ENCODE data around the gene RFLNA. TPM values are rescaled to one million over a fixed set of nuclear protein-coding genes. Genes with fewer than 3 reads are reported as not detected.
A peak's percentile ranks its signal among the peaks of the same experiment; 100 is the strongest.

The RFLNA gene
- total RNA-seq, 1 donor, result 15.9 TPM

GRCh38 chr12:124273630-124274029, 21.3 kb upstream of the RFLNA start:
- peak; percentile 88 for DNase-seq (ENCODE audit: insufficient read length, low spot score, missing footprints)
- Histone ChIP-seq H3K27me3 (ENCODE audit: insufficient read depth, low read length) (peaks cover 24% of the 10 kb centered on the region), H3K4me2 (ENCODE audit: insufficient read depth, low read length) (no peak overlapping the region), H3K36me3 (ENCODE audit: insufficient read depth, low read length) (no peaks in the 10 kb centered on the region), H3K4me3 (ENCODE audit: insufficient read depth, low read length) (no peak overlapping the region), H3K9me3 (ENCODE audit: low read depth, low read length) (no peaks in the 10 kb centered on the region), H3K79me2 (ENCODE audit: insufficient read depth, low read length) (no peaks in the 10 kb centered on the region), H3K27ac (ENCODE audit: low read depth, low read length) (no peak overlapping the region), H3K4me1 (ENCODE audit: insufficient read depth, low read length) (peaks cover 5% of the 10 kb centered on the region), H2AFZ (ENCODE audit: low read length) (peak overlapping the region; percentile 40), H4K20me1 (ENCODE audit: insufficient read depth, low read length) (no peaks in the 10 kb centered on the region)
- TF ChIP-seq CTCF (IDR thresholded peaks at IDR 0.05; ENCODE audit: extremely low read depth, low read depth, low read length), result peak; percentile 32

GRCh38 chr12:124276337-124276736, 18.6 kb upstream of the RFLNA start:
- no peak overlapping the region for H3K4me2 ChIP-seq (ENCODE audit: insufficient read depth, low read length)
- no peaks in the 10 kb centered on the region for H3K79me2 ChIP-seq (ENCODE audit: insufficient read depth, low read length)
- peaks cover 2% of the 10 kb centered on the region for H3K9me3 ChIP-seq (ENCODE audit: low read depth, low read length)
- H3K4me3 ChIP-seq (ENCODE audit: insufficient read depth, low read length), result no peak overlapping the region
- peaks cover 5% of the 10 kb centered on the region for H3K4me1 ChIP-seq (ENCODE audit: insufficient read depth, low read length)
- peaks cover 49% of the 10 kb centered on the region for H3K27me3 ChIP-seq (ENCODE audit: insufficient read depth, low read length)
- no peaks in the 10 kb centered on the region for H3K36me3 ChIP-seq (ENCODE audit: insufficient read depth, low read length)
- no peak overlapping the region for H3K27ac ChIP-seq (ENCODE audit: low read depth, low read length)
- DNase-seq (ENCODE audit: insufficient read length, low spot score, missing footprints), result no peak
- H2AFZ ChIP-seq (ENCODE audit: low read length), result no peak overlapping the region
- no peaks in the 10 kb centered on the region for H4K20me1 ChIP-seq (ENCODE audit: insufficient read depth, low read length)
- no peak for TF ChIP-seq CTCF (IDR thresholded peaks at IDR 0.05; ENCODE audit: extremely low read depth, low read depth, low read length)

- H2AFZ ChIP-seq (ENCODE audit: low read length), result no peak overlapping the region
- H3K9me3 ChIP-seq (ENCODE audit: low read depth, low read length), result peaks cover 3% of the 10 kb centered on the region
- peaks cover 5% of the 10 kb centered on the region for H3K4me1 ChIP-seq (ENCODE audit: insufficient read depth, low read length)
- H3K27me3 ChIP-seq (ENCODE audit: insufficient read depth, low read length), result peaks cover 59% of the 10 kb centered on the region
- no peak for TF ChIP-seq CTCF (IDR thresholded peaks at IDR 0.05; ENCODE audit: extremely low read depth, low read depth, low read length)
- H3K79me2 ChIP-seq (ENCODE audit: insufficient read depth, low read length), result no peaks in the 10 kb centered on the region
- no peaks in the 10 kb centered on the region for H3K36me3 ChIP-seq (ENCODE audit: insufficient read depth, low read length)
- H3K4me3 ChIP-seq (ENCODE audit: insufficient read depth, low read length), result no peak overlapping the region
- H3K4me2 ChIP-seq (ENCODE audit: insufficient read depth, low read length), result no peak overlapping the region
- no peak for DNase-seq (ENCODE audit: insufficient read length, low spot score, missing footprints)
- H4K20me1 ChIP-seq (ENCODE audit: insufficient read depth, low read length), result no peaks in the 10 kb centered on the region
- no peak overlapping the region for H3K27ac ChIP-seq (ENCODE audit: low read depth, low read length)
Measured at GRCh38 chr12:124277394-124278241, 17.3 kb upstream of the RFLNA start.

- Histone ChIP-seq H2AFZ (ENCODE audit: low read length) (no peak overlapping the region), H3K36me3 (ENCODE audit: insufficient read depth, low read length) (no peaks in the 10 kb centered on the region), H3K4me1 (ENCODE audit: insufficient read depth, low read length) (peaks cover 4% of the 10 kb centered on the region), H3K27me3 (ENCODE audit: insufficient read depth, low read length) (peaks cover 67% of the 10 kb centered on the region), H3K4me2 (ENCODE audit: insufficient read depth, low read length) (no peak overlapping the region), H4K20me1 (ENCODE audit: insufficient read depth, low read length) (no peaks in the 10 kb centered on the region), H3K9me3 (ENCODE audit: low read depth, low read length) (peaks cover 3% of the 10 kb centered on the region), H3K4me3 (ENCODE audit: insufficient read depth, low read length) (no peak overlapping the region), H3K79me2 (ENCODE audit: insufficient read depth, low read length) (no peaks in the 10 kb centered on the region), H3K27ac (ENCODE audit: low read depth, low read length) (no peak overlapping the region)
- no peak for TF ChIP-seq CTCF (IDR thresholded peaks at IDR 0.05; ENCODE audit: extremely low read depth, low read depth, low read length)
- no peak for DNase-seq (ENCODE audit: insufficient read length, low spot score, missing footprints)
Measured at GRCh38 chr12:124278389-124279101, 16.3 kb upstream of the RFLNA start.

Measured in osteoblast (primary cell).